ENCODE results near the gene FGF9.
A peak's percentile ranks its signal among the peaks of the same experiment; 100 is the strongest.

The FGF9 gene

GRCh38 chr13:21670883-21671619, at the start of gene FGF9:
Gene FGF9 (plus strand): TSS chr13:21671073. CDS start chr13:21671913, 840 bp downstream.
- peaks cover 45% of the 10 kb centered on the region for H3K4me1 Mint-ChIP-seq
- H3K4me3 Mint-ChIP-seq = peak within 1 kb of the TSS; percentile 85
- ATAC-seq = peak; percentile 88
- H3K9me3 Mint-ChIP-seq = no peaks in the 10 kb centered on the region
- H3K36me3 Mint-ChIP-seq = no peaks in the 10 kb centered on the region
- peak; percentile 80 to 87 for DNase-seq (ENCODE audit: low spot score in 2 of 2)
- no peak within 1 kb of the TSS for H3K27ac Mint-ChIP-seq

DNA sequence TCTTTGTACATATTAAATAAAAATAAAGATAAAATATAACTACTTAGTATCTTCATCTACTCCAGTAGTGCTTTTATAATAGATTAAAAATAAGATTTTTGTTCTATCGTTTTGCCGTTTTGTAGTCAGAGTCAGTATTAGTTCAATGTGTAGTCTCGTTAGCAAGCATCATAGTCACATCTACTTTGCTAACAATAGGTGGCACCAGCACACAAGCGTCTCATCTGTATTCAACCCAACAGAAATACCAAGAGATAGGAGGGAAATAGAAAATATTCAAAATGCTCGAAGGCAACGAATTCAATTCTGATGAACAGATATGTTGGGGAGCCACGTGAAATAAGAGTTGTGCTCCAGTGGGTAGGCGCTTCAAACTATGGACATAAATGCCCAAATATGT, 45.5 kb upstream of the FGF9 start:
- H3K36me3 Mint-ChIP-seq = no peaks in the 10 kb centered on the region
- H3K4me3 Mint-ChIP-seq = no peak overlapping the region
- ATAC-seq (peak; percentile 58), DNase-seq (ENCODE audit: low spot score in 2 of 2) (no peak)
- H3K9me3 Mint-ChIP-seq = no peaks in the 10 kb centered on the region
- H3K4me1 Mint-ChIP-seq = no peaks in the 10 kb centered on the region
- H3K27ac Mint-ChIP-seq = no peak overlapping the region

DNA sequence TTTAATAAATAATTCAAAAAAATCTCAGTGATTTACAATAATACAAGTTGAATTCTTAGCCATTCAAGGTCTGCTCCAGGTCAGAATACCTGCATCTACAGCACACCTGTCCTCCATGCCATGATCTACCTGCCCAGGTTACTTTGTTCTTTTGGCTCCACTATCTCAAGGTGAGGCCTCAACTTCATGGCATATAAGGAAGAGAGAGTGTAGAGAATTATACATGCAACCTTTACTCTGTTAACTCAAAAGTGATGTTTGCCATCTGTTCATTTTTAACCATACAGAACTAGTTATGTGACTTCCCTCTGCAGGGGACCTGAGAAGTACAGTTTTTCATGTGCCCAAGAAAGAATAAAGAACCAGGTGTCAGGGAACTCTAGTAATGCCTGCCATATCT, 38.7 kb upstream of the FGF9 start:
- H3K27ac Mint-ChIP-seq = no peak overlapping the region

GRCh38 chr13:21636656-21637055, 34.2 kb upstream of the FGF9 start:
- Mint-ChIP-seq H3K36me3 (no peaks in the 10 kb centered on the region), H3K4me1 (no peaks in the 10 kb centered on the region), H3K4me3 (no peak overlapping the region), H3K9me3 (no peaks in the 10 kb centered on the region), H3K27ac (no peak overlapping the region)
- ATAC-seq = no peak
- no peak for DNase-seq (ENCODE audit: low spot score in 2 of 2)

More for the DNA sequence above, 38.7 kb upstream of the FGF9 start:
- no peak for ATAC-seq
- no peak overlapping the region for H3K4me3 Mint-ChIP-seq
- no peak for DNase-seq (ENCODE audit: low spot score in 2 of 2)
- no peaks in the 10 kb centered on the region for H3K4me1 Mint-ChIP-seq
- peaks cover 3% of the 10 kb centered on the region for H3K9me3 Mint-ChIP-seq
- no peaks in the 10 kb centered on the region for H3K36me3 Mint-ChIP-seq

- ATAC-seq = peak; percentile 82
- Mint-ChIP-seq H3K9me3 (no peaks in the 10 kb centered on the region), H3K27ac (no peak overlapping the region), H3K4me3 (no peak overlapping the region), H3K36me3 (no peaks in the 10 kb centered on the region), H3K4me1 (no peaks in the 10 kb centered on the region)
- DNase-seq (ENCODE audit: low spot score in 2 of 2) = no peak
Measured at GRCh38 chr13:21637296-21637695, 33.6 kb upstream of the FGF9 start.

DNA sequence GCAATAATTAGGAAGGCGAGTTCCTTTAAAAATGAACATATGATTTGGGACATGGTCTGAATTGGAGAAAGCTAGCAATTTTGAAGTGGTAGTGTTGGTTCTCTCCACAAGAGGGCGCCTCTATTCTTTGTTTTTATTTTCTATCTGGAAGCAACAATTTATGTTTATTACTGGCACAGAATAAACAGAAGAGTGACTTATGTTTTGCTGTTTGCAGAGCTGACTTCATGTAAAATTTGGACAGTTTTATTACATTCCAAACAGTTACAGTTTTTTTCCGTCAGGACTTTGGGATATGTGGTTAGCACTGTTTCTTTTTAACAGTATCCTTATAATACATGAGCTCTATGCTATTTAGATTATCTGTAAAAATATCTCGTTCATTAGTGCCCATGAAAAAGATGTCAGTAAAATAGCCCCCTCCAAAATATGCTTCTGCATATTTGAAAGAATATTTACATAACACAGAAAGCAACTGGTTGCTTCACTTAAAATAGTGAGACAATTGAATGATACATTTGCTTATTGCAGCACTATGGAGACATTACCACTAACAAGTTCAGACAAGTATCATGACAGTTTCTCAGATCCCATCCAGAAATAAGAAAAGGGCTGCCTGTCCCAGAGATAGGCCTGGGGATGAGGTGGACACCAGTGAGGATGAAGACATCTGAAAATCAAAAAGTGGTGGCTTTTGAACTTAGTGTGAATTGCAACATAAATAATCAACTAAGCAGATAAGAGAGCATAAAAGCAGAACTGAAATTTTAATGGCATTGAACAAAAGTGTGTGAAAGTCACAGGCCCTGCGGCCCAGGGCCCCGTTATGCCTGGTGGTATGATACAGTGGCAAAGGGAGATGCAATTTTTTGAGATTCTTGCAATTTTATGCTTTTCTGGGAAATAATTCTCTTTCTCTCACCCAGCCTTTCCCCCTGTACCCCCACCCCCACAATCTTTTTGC, 32.3 kb upstream of the FGF9 start:
- no peaks in the 10 kb centered on the region for H3K9me3 Mint-ChIP-seq
- no peaks in the 10 kb centered on the region for H3K36me3 Mint-ChIP-seq
- ATAC-seq (no peak), DNase-seq (ENCODE audit: low spot score in 2 of 2) (peak; percentile 23 to 53)
- no peaks in the 10 kb centered on the region for H3K4me1 Mint-ChIP-seq
- H3K4me3 Mint-ChIP-seq = no peak overlapping the region
- H3K27ac Mint-ChIP-seq = no peak overlapping the region

DNA sequence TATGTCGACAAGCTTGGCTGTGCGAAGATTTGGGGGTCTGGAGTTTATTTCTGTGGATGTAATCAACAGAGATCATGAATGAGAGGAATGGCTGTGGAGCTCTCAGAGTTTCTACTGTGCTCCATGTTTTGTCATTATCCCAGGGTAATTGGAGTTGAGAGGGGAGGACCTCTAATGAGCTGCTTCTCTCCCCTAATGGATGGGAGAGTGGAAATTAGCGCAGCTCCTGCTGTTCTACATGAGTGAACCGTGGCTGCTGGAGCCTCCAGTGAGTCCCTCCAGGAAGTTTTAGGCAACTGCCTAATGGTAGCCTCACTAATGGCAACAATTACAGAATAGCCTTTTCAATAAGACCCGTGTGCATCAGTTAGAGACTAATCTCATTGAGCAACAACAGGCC, 31.3 kb upstream of the FGF9 start:
- no peak for DNase-seq (ENCODE audit: low spot score in 2 of 2)
- Mint-ChIP-seq H3K36me3 (no peaks in the 10 kb centered on the region), H3K9me3 (no peaks in the 10 kb centered on the region), H3K4me3 (no peak overlapping the region), H3K27ac (no peak overlapping the region), H3K4me1 (no peaks in the 10 kb centered on the region)
- ATAC-seq = no peak

GRCh38 chr13:21641629-21642028, 29.2 kb upstream of the FGF9 start:
- ATAC-seq (no peak), DNase-seq (ENCODE audit: low spot score in 2 of 2) (no peak)
- Mint-ChIP-seq H3K4me1 (no peaks in the 10 kb centered on the region), H3K9me3 (no peaks in the 10 kb centered on the region), H3K27ac (no peak overlapping the region), H3K36me3 (no peaks in the 10 kb centered on the region), H3K4me3 (no peak overlapping the region)

GRCh38 chr13:21657538-21657937, 13.3 kb upstream of the FGF9 start:
- H3K27ac Mint-ChIP-seq = no peak overlapping the region
- DNase-seq (ENCODE audit: low spot score in 2 of 2) = no peak

DNA sequence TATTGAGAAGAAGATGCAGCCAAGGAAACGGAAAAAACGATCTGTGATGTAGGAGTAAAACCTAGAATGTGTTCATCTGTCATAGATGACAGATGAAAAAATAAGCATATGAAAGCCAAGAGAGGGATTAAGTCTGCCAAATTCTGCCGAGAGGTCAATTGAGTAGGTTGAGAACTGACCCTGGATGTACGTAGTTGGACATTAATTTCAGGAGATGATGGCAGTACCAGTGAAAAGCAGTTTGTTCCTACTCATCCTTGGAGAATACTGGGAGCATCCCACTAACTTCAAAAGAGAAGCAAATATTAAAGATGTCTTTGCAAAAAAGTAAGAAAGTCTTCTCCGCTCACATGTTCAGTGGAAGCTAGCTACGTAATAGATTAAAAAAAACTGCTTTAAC, 11.8 kb upstream of the FGF9 start:
- H3K4me3 Mint-ChIP-seq = no peak overlapping the region
- no peak for DNase-seq (ENCODE audit: low spot score in 2 of 2)
- H3K9me3 Mint-ChIP-seq = peaks cover 5% of the 10 kb centered on the region
- no peaks in the 10 kb centered on the region for H3K36me3 Mint-ChIP-seq
- H3K4me1 Mint-ChIP-seq = no peaks in the 10 kb centered on the region
- H3K27ac Mint-ChIP-seq = no peak overlapping the region
- ATAC-seq = no peak

More at GRCh38 chr13:21657538-21657937, 13.3 kb upstream of the FGF9 start:
- Mint-ChIP-seq H3K36me3 (no peaks in the 10 kb centered on the region), H3K4me3 (no peak overlapping the region), H3K4me1 (no peaks in the 10 kb centered on the region), H3K9me3 (peaks cover 5% of the 10 kb centered on the region)
- ATAC-seq = peak; percentile 88

GRCh38 chr13:21661097-21661909, 9.6 kb upstream of the FGF9 start:
- DNase-seq (ENCODE audit: low spot score in 2 of 2) = no peak
- H3K36me3 Mint-ChIP-seq = no peaks in the 10 kb centered on the region
- no peaks in the 10 kb centered on the region for H3K9me3 Mint-ChIP-seq
- H3K27ac Mint-ChIP-seq = no peak overlapping the region
- no peak for ATAC-seq
- no peak overlapping the region for H3K4me3 Mint-ChIP-seq
- no peaks in the 10 kb centered on the region for H3K4me1 Mint-ChIP-seq

GRCh38 chr13:21663197-21663596, 7.7 kb upstream of the FGF9 start:
- Mint-ChIP-seq H3K4me1 (no peaks in the 10 kb centered on the region), H3K9me3 (no peaks in the 10 kb centered on the region), H3K4me3 (no peak overlapping the region), H3K27ac (no peak overlapping the region), H3K36me3 (no peaks in the 10 kb centered on the region)
- ATAC-seq (no peak), DNase-seq (ENCODE audit: low spot score in 2 of 2) (no peak)

- no peak for ATAC-seq
- no peak for DNase-seq (ENCODE audit: low spot score in 2 of 2)
- Mint-ChIP-seq H3K4me1 (peaks cover 45% of the 10 kb centered on the region), H3K27ac (peak overlapping the region; percentile 59), H3K9me3 (no peaks in the 10 kb centered on the region), H3K4me3 (peak overlapping the region; percentile 85), H3K36me3 (no peaks in the 10 kb centered on the region)
Measured at GRCh38 chr13:21668732-21669275, 2.1 kb upstream of the FGF9 start.

- peak; percentile 49 for ATAC-seq
- Mint-ChIP-seq H3K36me3 (no peaks in the 10 kb centered on the region), H3K9me3 (no peaks in the 10 kb centered on the region), H3K4me3 (peak overlapping the region; percentile 85), H3K27ac (peak overlapping the region; percentile 59), H3K4me1 (peaks cover 45% of the 10 kb centered on the region)
- peak; percentile 49 to 82 for DNase-seq (ENCODE audit: low spot score in 2 of 2)
Measured at GRCh38 chr13:21670006-21670882, 629 bp upstream of the FGF9 start.

Data from stimulated activated effector memory CD8-positive, alpha-beta T cell treated with anti-CD3 and anti-CD28 coated beads, Interleukin-12 subunit alpha, Interleukin-12 subunit beta, amount 100 ng/mL, for 72 hours (primary cell).